ENCODE measurements around the gene DMD.

DMD gene

GRCh38 chrX:31123335-31123734, 2088.0 kb downstream of the DMD start:
- Histone ChIP-seq H3K4me1 (ENCODE audit: insufficient read depth, low read length) (no peaks in the 10 kb centered on the region), H4K20me1 (ENCODE audit: insufficient read depth, low read length) (no peaks in the 10 kb centered on the region), H2AFZ (ENCODE audit: low read depth, low read length) (no peak overlapping the region), H3K27ac (ENCODE audit: low read length) (no peak overlapping the region), H3K9me3 (ENCODE audit: insufficient read depth, low read length, severe bottlenecking) (no peaks in the 10 kb centered on the region), H3K27me3 (ENCODE audit: insufficient read depth, low read length, poor library complexity) (no peaks in the 10 kb centered on the region), H3K9ac (ENCODE audit: low read depth, low read length) (no peak overlapping the region), H3K4me2 (ENCODE audit: insufficient read depth, low read length) (no peak overlapping the region), H3K36me3 (ENCODE audit: insufficient read depth, low read length) (no peaks in the 10 kb centered on the region), H3K79me2 (ENCODE audit: insufficient read depth, low read length) (no peaks in the 10 kb centered on the region), H3K4me3 (ENCODE audit: low read depth in 1 of 2, low read length in 2 of 2) (no peak overlapping the region)
- DNase-seq (no peak), ATAC-seq (ENCODE audit: insufficient read depth, low read depth) (no peak)
- TF ChIP-seq EZH2 (IDR thresholded peaks at IDR 0.05; ENCODE audit: borderline replicate concordance, low read depth, low read length, severe bottlenecking): no peak
- TF ChIP-seq, protein P1, sequence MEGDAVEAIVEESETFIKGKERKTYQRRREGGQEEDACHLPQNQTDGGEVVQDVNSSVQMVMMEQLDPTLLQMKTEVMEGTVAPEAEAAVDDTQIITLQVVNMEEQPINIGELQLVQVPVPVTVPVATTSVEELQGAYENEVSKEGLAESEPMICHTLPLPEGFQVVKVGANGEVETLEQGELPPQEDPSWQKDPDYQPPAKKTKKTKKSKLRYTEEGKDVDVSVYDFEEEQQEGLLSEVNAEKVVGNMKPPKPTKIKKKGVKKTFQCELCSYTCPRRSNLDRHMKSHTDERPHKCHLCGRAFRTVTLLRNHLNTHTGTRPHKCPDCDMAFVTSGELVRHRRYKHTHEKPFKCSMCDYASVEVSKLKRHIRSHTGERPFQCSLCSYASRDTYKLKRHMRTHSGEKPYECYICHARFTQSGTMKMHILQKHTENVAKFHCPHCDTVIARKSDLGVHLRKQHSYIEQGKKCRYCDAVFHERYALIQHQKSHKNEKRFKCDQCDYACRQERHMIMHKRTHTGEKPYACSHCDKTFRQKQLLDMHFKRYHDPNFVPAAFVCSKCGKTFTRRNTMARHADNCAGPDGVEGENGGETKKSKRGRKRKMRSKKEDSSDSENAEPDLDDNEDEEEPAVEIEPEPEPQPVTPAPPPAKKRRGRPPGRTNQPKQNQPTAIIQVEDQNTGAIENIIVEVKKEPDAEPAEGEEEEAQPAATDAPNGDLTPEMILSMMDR (IDR thresholded peaks at IDR 0.05; ENCODE audit: borderline replicate concordance, extremely low read depth, low read length, poor library complexity, severe bottlenecking): no peak

DNA sequence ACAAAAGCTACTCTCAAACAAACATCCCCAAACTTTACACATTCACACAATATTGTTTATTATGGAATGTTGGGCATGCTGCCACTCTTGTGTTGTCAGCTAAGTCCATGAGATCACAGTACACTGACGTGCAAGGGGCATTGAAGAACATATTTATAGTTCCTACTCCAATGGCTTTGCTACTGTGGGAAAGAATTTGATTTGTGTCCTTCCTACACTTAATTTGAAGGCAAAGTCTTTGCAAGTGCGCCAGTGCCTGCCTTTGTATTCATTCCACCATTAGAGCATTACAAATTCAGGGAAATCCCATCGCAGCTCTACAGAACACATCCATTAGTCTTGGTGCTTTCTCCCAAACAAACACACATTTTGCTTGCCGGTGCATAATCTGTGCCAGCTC, 2094.1 kb downstream of the DMD start:
- no peaks in the 10 kb centered on the region for H3K27me3 ChIP-seq (ENCODE audit: insufficient read depth, low read length, poor library complexity)
- no peak overlapping the region for H2AFZ ChIP-seq (ENCODE audit: low read depth, low read length)
- no peaks in the 10 kb centered on the region for H3K36me3 ChIP-seq (ENCODE audit: insufficient read depth, low read length)
- TF ChIP-seq, protein P1 (IDR thresholded peaks at IDR 0.05; ENCODE audit: borderline replicate concordance, extremely low read depth, low read length, poor library complexity, severe bottlenecking): no peak
- no peak for TF ChIP-seq EZH2 (IDR thresholded peaks at IDR 0.05; ENCODE audit: borderline replicate concordance, low read depth, low read length, severe bottlenecking)
- H3K79me2 ChIP-seq (ENCODE audit: insufficient read depth, low read length): no peaks in the 10 kb centered on the region
- H4K20me1 ChIP-seq (ENCODE audit: insufficient read depth, low read length): no peaks in the 10 kb centered on the region
- no peak overlapping the region for H3K4me3 ChIP-seq (ENCODE audit: low read depth in 1 of 2, low read length in 2 of 2)
- no peak overlapping the region for H3K4me2 ChIP-seq (ENCODE audit: insufficient read depth, low read length)
- H3K27ac ChIP-seq (ENCODE audit: low read length): no peak overlapping the region
- no peak for ATAC-seq (ENCODE audit: insufficient read depth, low read depth)
- no peaks in the 10 kb centered on the region for H3K4me1 ChIP-seq (ENCODE audit: insufficient read depth, low read length)
- no peaks in the 10 kb centered on the region for H3K9me3 ChIP-seq (ENCODE audit: insufficient read depth, low read length, severe bottlenecking)
- no peak overlapping the region for H3K9ac ChIP-seq (ENCODE audit: low read depth, low read length)
- DNase-seq: no peak

GRCh38 chrX:31115398-31115797, 2096.0 kb downstream of the DMD start:
- Histone ChIP-seq H4K20me1 (ENCODE audit: insufficient read depth, low read length) (no peaks in the 10 kb centered on the region), H2AFZ (ENCODE audit: low read depth, low read length) (no peak overlapping the region), H3K4me1 (ENCODE audit: insufficient read depth, low read length) (no peaks in the 10 kb centered on the region), H3K4me2 (ENCODE audit: insufficient read depth, low read length) (no peak overlapping the region), H3K27me3 (ENCODE audit: insufficient read depth, low read length, poor library complexity) (no peaks in the 10 kb centered on the region), H3K36me3 (ENCODE audit: insufficient read depth, low read length) (no peaks in the 10 kb centered on the region), H3K27ac (ENCODE audit: low read length) (no peak overlapping the region), H3K9me3 (ENCODE audit: insufficient read depth, low read length, severe bottlenecking) (no peaks in the 10 kb centered on the region), H3K4me3 (ENCODE audit: low read depth in 1 of 2, low read length in 2 of 2) (no peak overlapping the region), H3K9ac (ENCODE audit: low read depth, low read length) (no peak overlapping the region), H3K79me2 (ENCODE audit: insufficient read depth, low read length) (no peaks in the 10 kb centered on the region)
- ATAC-seq (ENCODE audit: insufficient read depth, low read depth) (no peak), DNase-seq (no peak)
- TF ChIP-seq, protein P1 (IDR thresholded peaks at IDR 0.05; ENCODE audit: borderline replicate concordance, extremely low read depth, low read length, poor library complexity, severe bottlenecking): no peak
- TF ChIP-seq EZH2 (IDR thresholded peaks at IDR 0.05; ENCODE audit: borderline replicate concordance, low read depth, low read length, severe bottlenecking): no peak

GRCh38 chrX:31114858-31115257, 2096.5 kb downstream of the DMD start:
- no peak overlapping the region for H3K4me3 ChIP-seq (ENCODE audit: low read depth in 1 of 2, low read length in 2 of 2)
- DNase-seq (no peak), ATAC-seq (ENCODE audit: insufficient read depth, low read depth) (no peak)
- H3K9me3 ChIP-seq (ENCODE audit: insufficient read depth, low read length, severe bottlenecking): no peaks in the 10 kb centered on the region
- no peak overlapping the region for H2AFZ ChIP-seq (ENCODE audit: low read depth, low read length)
- H3K9ac ChIP-seq (ENCODE audit: low read depth, low read length): no peak overlapping the region
- H3K27ac ChIP-seq (ENCODE audit: low read length): no peak overlapping the region
- H4K20me1 ChIP-seq (ENCODE audit: insufficient read depth, low read length): no peaks in the 10 kb centered on the region
- no peak overlapping the region for H3K4me2 ChIP-seq (ENCODE audit: insufficient read depth, low read length)
- no peaks in the 10 kb centered on the region for H3K4me1 ChIP-seq (ENCODE audit: insufficient read depth, low read length)
- H3K36me3 ChIP-seq (ENCODE audit: insufficient read depth, low read length): no peaks in the 10 kb centered on the region
- no peaks in the 10 kb centered on the region for H3K79me2 ChIP-seq (ENCODE audit: insufficient read depth, low read length)
- TF ChIP-seq, protein P1 (IDR thresholded peaks at IDR 0.05; ENCODE audit: borderline replicate concordance, extremely low read depth, low read length, poor library complexity, severe bottlenecking): no peak
- TF ChIP-seq EZH2 (IDR thresholded peaks at IDR 0.05; ENCODE audit: borderline replicate concordance, low read depth, low read length, severe bottlenecking): no peak
- H3K27me3 ChIP-seq (ENCODE audit: insufficient read depth, low read length, poor library complexity): no peaks in the 10 kb centered on the region

Data from DND-41 (cell line).